ENCODE data around the gene PAFAH2. TPM values are rescaled to one million over a fixed set of nuclear protein-coding genes. Genes with fewer than 3 reads are reported as not detected.
A peak's percentile ranks its signal among the peaks of the same experiment; 100 is the strongest.

PAFAH2 gene
- total RNA-seq, 1 donor from 2014 or later: 18.0 TPM

- DNase-seq (ENCODE audit: low read depth): no peak
Observed at GRCh38 chr1:26015358-26015757, 17.5 kb upstream of the PAFAH2 start.

GRCh38 chr1:26014179-26014578 lies 16.3 kb upstream of the PAFAH2 start:
- no peak for DNase-seq (ENCODE audit: low read depth)

DNA sequence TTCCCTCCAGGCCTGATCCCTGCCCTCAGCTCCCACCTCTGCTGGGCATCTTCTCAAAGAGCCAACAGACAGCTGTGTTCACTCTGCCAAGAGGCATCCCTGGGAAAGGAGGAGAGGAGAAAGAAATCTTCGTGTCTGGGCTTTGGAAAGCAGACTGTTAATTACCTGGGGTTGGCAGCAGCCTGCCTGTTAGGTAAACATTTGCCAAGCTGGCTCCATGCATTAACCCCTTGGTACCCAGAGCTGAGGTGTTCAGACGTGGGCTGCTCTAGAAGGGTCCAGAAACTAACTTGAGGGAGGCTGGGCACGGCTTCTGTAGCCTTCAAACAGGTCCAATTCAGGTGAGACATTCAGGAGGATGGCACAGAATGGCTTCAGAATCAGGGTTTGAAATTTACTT lies 15.0 kb upstream of the PAFAH2 start:
- DNase-seq (ENCODE audit: low read depth): no peak

GRCh38 chr1:26010825-26011224 lies 13.0 kb upstream of the PAFAH2 start:
- DNase-seq (ENCODE audit: low read depth): no peak

DNA sequence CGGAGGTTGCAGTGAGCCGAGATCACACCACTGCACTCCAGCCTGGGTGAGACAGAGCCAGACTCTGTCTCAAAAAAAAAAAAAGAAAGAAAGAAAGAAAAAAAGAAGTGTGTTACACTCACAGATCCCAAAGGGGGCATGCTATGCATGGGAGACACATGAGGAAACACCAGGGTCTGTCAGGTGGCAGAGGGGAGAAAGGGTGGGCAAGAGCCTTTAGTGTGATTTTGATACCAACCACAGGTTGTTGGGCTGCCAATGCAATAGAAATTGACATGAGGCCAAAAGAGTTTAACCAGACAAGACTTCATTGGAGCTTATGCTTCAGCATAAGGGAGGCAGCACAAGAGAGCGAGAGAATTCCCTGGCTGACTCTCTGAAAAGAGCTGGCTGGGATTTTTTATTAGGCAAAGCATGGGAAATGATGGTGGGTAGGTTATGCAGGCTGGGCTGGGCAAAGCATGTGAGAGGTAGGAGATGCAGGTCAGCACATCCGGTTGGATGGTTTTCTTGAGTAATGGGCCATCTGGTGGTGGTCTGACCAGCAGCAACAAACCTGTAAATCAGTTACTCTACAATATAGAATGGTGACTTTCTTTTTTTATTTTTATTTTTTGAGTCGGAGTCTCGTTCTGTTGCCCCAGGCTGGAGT lies 12.1 kb upstream of the PAFAH2 start:
- DNase-seq (ENCODE audit: low read depth): no peak

DNA sequence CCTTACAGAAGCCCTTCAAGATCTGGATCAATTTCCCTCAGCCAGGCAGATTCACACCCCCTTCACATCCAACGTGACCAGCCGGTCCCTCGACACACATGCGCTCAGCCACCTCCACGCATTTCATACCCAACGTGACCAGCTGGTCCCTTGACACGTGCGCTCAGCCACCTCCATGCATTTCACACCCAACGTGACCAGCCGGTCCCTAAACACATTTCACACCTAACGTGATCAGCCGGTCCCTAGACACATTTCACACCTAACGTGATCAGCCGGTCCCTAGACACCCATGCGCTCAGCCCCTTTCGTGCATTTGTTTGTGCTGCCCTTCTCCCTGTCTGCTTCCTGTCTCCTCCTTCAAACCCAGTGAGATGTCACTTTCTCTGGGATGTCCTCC lies 8.8 kb upstream of the PAFAH2 start:
- no peak for DNase-seq (ENCODE audit: low read depth)

GRCh38 chr1:26005434-26006105 lies 7.7 kb upstream of the PAFAH2 start:
- no peak for DNase-seq (ENCODE audit: low read depth)

GRCh38 chr1:26003756-26004155 lies 5.9 kb upstream of the PAFAH2 start:
- no peak for DNase-seq (ENCODE audit: low read depth)

- no peak for DNase-seq (ENCODE audit: low read depth)
Observed at GRCh38 chr1:26003262-26003661, 5.4 kb upstream of the PAFAH2 start.

GRCh38 chr1:25999041-25999800 lies 1.4 kb upstream of the PAFAH2 start:
- DNase-seq (ENCODE audit: low read depth): peak; percentile 92

GRCh38 chr1:25996966-25997827 lies 666 bp downstream of the PAFAH2 start:
- peak; percentile 95 for DNase-seq (ENCODE audit: low read depth)

DNA sequence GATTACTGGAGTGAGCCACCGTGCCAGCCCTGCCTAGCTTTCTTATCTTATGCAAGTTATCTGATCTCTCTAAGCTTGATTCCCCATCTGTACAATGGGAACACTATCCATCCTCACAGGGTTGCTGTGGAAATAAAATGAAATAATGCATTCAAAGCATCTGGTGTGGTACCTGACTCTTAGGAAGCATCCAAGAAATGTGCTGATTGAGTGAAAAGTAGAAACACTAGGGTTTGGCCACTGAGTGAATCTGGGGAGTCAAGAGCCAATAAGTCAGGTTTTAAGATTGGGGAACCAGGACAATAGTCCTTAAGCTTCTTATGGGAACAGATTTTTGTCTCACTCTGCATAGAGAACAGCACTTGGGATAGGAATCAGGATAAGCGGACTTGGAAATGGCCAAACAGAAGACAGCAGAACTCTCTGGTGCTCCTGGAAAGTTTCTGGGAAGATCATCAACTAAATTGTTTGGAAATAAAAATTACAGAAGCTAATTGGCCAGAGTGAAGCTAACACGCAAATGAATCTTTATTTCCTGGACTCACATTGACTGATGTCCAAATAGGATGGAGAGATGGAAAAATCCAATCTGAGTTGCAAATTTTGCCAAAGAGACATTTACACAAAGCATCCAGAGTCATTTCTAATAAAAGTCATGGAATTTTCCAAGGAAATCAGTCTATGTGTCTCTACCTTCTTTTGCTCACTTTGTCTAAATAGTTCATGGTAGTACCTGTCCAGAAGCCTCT lies 3.3 kb downstream of the PAFAH2 start:
- no peak for DNase-seq (ENCODE audit: low read depth)

- DNase-seq (ENCODE audit: low read depth): peak; percentile 92
Observed at GRCh38 chr1:25993197-25993951, 4.5 kb downstream of the PAFAH2 start.

DNA sequence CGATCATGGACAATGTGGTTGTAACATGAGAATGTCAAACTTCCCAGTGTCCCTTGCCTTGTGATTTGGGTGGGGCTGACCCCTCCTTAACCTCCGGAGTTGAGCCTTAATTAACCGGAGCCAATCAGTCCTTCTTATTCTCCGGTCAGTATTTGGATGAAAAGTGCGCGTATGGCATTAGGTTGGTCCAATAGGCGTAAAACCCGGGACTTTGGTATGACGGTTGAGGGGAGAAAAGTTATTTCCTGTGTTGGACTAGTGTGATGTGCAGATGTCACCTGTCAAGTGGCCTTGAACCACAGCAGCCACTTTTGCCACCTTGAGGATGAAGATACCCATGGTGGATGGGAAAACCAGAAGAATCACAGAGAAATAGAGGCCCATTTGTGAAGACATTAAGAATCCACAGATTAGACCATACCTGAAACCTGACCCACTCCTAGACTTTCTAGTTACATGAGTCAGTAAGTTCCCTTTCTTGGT lies 5.1 kb downstream of the PAFAH2 start:
- DNase-seq (ENCODE audit: low read depth): peak; percentile 64

DNA sequence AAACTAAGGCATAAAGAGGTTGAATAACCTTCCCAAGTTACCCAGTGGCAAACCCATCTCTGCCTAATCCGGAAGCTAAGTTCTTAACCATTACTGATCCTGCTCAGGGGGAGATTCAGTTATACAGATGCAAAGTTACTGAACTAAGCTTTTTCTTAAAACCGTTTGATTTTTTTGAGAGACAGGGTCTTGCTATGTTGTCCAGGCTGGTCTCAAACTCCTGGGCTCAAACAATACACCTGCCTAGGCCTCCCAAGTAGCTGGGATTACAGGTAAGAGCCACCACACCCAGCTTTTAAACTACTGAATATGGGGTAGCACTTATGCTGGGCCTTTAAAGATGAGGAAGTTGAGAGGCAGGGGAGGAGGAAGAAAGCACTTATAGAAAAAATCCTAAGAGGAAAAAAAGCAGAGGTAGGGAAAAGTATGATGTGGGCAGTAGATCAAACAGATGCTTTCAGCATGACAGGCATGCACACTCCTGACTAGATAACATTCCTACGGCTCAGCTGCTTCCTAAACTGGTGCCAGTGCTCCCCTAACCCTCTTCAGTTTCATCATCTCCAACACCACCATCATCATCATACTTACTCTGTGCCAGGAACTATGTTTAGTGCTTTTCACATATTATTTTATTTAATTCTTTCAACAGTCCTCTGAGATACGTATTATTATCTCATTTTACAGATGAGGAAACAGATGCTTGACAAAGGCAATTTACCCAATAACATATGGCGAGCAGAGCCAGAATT lies 5.8 kb downstream of the PAFAH2 start:
- peak; percentile 71 for DNase-seq (ENCODE audit: low read depth)

DNA sequence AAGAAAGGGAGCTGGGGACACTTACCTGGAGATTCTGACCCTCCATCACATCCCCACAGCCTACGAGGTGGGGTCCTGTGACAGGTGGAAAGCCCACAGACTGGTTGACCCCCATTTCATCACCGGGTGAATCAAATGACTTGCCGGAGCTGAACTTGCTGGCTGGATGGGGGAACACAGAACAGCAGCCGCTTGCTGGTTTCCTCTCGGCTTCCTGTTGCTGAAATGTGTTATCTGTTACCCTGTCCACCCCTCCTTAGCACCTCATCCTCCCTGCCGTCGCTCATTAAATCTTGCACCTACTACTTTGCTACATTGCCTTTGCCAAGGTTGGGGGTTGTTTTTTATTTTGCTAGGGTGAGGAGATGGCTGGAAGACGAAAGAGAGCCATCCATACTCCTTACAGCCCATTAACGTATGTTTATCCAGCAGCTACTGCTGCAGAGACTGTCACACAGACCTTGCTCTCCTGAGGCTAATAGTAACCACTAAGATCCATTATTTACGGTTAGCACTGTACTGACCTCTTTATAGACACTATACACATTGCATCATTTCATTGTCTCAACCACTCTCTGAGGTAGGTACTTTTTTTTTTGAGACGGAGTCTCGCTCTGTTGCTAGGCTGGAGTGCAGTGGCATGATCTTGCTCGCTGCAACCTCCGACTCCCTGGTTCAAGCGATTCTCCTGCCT lies 7.0 kb downstream of the PAFAH2 start:
- DNase-seq (ENCODE audit: low read depth): no peak

- no peak for DNase-seq (ENCODE audit: low read depth)
Observed at GRCh38 chr1:25990251-25990650, 7.6 kb downstream of the PAFAH2 start.

- peak; percentile 66 for DNase-seq (ENCODE audit: low read depth)
Observed at GRCh38 chr1:25989440-25990234, 8.2 kb downstream of the PAFAH2 start.

All from myocyte (in vitro differentiated cells).